EL (cell line): Measurements from ENCODE around the gene TUBA3E.
"Not testable (repeated sequence)": the region's sequence is repeated elsewhere in the genome, so short reads cannot be mapped to it uniquely, and the experiment has no call there.

Source experiments
- DNase-seq: peaks from one replicate; pipeline ENCODE4 v3.0.0-alpha.2; 2016

Gene TUBA3E

GRCh38 chr2:130198343-130198742 lies at the start of gene TUBA3E:
TUBA3E (minus strand) TSS chr2:130198439; CDS start chr2:130198360, 79 bp downstream.
- DNase-seq: no peak

- no peak for DNase-seq
Observed at GRCh38 chr2:130246430-130246829, 48.2 kb upstream of the TUBA3E start.

DNA sequence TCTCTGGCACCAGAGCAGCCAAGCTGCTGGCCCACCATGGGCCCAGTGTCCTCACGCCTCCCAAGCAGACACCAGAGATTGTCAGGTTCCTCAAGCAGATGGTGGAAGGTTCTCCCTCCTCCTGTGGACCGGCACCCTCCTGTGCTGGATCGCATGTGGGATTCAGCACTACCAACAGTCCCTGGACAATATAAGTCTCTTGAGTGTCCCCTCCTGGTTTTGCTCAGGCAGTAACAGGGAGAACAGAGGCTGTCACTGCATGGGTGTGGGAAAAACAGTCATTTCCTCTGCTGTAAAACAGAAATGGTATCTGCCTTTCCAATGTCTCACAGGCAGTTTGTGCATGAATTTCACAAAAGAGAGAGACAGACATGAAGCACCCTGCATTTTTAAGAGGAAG lies 47.7 kb upstream of the TUBA3E start:
- DNase-seq: no peak

DNA sequence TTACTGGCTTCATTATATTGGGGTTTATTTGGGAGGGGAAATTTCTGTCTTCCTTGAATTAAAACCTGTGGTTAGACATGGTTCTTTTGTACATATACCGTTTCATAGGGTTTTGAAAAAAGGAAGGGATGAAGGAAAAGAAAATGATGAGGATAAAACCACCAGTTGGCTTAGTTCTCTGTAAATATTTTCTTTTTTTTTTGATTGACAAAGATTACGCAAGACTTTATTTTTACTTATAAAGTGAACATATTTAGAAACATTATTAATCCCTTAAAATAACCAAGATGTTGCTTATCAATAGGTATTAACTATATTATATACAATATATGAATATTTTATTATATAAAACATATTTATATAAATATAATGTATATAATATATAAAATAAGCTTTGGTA lies 45.1 kb upstream of the TUBA3E start:
- DNase-seq: no peak

- DNase-seq: peak; percentile 74
Observed at GRCh38 chr2:130241041-130241707, 42.9 kb upstream of the TUBA3E start.

- DNase-seq: not testable (repeated sequence)
Observed at GRCh38 chr2:130239581-130239980, 41.3 kb upstream of the TUBA3E start.

DNA sequence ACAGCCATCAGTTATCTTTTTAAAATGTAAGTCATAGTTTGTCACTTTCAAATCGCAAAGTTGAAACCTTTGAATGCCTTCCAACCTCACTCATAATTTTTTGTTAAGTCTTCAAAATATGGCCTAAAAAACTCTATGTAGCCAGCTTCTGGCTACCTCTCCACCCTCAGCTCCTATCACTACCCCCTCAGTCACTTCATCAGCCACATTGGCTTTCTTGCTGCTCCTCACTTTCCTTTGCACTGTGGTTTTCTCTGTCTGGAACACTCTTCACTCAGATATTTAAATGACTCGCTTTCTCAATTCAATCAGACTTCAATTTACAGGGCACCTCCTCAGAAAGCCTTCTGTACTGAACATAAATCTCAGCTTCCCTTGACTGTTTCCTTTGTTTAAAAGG lies 34.8 kb upstream of the TUBA3E start:
- DNase-seq: not testable (repeated sequence)

DNA sequence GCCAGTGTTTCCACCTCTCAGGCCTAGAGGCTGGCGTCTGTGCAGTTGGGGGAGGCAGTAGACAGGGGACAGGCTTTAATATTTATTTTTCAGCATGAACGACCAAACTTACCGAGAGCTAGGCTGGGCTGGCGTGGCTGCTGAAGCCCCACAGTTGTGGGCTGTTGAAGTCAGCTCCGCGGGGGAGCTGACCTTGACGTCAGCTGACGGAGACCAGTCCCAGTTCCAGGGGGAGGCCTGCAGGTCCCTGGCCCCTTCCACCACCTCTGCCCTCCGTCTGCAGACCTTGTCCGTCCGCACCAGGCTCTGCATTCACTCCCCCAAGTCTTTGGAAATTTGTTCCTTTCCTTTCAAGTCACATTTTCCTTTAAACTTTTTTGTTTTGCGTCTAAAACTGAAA lies 33.4 kb upstream of the TUBA3E start:
- DNase-seq: no peak

GRCh38 chr2:130230907-130231306 lies 32.7 kb upstream of the TUBA3E start:
- DNase-seq: not testable (repeated sequence)

DNA sequence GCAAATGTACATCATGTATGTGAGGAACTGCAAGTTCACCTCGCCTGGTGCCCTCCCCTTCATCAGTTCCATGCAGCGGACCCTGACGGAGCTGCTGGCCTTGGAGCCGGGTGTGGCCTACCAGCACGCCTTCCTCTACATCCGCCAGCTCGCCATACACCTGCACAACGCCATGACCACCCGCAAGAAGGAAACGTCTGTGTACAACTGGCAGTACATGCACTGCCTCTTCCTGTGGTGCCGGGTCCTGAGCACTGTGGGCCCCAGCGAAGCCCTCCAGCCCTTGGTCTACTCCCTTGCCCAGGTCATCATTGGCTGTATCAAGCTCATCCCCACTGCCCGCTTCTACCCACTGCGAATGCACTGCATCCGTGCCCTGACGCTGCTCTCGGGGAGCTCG lies 32.1 kb upstream of the TUBA3E start:
- not testable (repeated sequence) for DNase-seq

DNA sequence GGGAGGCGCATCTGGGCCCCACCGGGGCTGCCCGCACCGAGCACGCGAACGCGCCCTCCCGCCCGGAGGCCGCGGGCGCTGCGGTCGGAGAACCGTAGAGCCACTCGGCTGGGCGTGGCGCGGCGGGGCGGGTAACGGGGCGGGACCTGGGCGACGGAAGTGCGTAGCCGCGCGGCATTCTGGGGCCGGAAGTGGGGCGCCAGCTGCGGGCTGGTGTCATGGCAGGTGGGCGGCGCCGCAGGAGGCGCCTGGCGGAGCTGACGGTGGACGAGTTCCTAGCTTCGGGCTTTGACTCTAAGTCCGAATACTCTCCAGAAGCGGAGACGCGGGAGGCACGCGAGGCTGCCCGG lies 30.9 kb upstream of the TUBA3E start:
- not testable (repeated sequence) for DNase-seq

GRCh38 chr2:130228467-130229160 lies 30.4 kb upstream of the TUBA3E start:
- DNase-seq: not testable (repeated sequence)

GRCh38 chr2:130228005-130228404 lies 29.8 kb upstream of the TUBA3E start:
- DNase-seq: not testable (repeated sequence)

- DNase-seq: not testable (repeated sequence)
Observed at GRCh38 chr2:130222523-130222922, 24.3 kb upstream of the TUBA3E start.

DNA sequence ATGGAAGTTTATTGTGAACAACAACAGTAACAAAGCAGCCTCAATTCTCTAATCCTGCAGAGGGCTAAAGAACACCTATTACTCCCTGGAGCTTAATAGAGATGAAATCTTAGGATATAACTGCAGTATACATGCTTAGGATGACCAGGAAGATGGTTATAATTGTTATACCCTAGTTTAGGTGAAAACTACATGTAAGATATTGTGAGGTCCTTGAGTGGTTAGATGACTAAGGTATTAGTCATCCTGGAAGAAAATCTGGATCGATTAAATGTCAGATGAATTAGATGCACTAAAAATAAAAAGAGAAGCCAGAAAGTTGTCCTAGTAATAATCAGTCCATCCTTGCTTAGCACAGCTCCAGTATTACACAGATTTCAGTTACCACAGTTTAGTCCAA lies 22.3 kb upstream of the TUBA3E start:
- not testable (repeated sequence) for DNase-seq

DNA sequence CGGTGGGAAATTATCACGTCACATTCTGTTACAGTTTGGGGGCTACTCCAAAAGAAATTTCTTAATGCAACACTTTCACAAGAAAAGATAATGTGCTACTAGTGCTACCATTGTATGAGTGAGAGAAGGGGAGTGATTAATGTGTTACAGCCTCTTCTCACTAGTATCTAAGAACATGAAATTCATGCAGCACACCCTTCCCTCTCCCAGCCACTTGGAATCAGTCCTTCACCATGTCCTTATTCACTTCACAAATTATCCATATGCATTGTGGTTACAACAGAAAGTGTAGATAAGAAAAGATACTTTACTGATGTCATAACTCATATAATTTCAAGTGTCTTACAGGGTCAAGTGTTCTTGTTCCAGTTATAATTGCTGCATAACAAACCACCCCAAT lies 20.9 kb upstream of the TUBA3E start:
- DNase-seq: not testable (repeated sequence)

GRCh38 chr2:130207051-130207450 lies 8.8 kb upstream of the TUBA3E start:
- DNase-seq: not testable (repeated sequence)

GRCh38 chr2:130203150-130203549 lies 4.9 kb upstream of the TUBA3E start:
- DNase-seq: not testable (repeated sequence)

DNA sequence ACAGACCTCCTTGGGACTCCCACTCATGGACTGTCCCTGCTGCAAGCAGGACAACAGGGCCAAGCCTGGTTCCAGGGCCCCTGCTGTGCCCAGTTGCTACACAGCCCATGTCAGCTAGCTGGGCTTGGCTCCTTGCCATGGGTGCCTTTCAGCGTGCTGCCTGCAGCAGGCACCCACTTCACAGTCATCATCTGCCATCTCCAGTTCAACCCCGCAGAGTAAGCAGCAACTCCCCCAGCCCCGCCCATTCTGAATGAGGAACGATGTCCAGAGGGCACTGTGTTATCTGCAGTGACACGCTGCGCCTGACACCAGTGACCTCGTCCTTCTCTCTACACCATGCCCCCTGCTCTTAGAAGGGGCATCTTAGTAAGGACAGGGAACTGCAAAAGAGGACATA lies 4.3 kb upstream of the TUBA3E start:
- not testable (repeated sequence) for DNase-seq

GRCh38 chr2:130196052-130196451 lies 2.2 kb downstream of the TUBA3E start:
- not testable (repeated sequence) for DNase-seq

DNA sequence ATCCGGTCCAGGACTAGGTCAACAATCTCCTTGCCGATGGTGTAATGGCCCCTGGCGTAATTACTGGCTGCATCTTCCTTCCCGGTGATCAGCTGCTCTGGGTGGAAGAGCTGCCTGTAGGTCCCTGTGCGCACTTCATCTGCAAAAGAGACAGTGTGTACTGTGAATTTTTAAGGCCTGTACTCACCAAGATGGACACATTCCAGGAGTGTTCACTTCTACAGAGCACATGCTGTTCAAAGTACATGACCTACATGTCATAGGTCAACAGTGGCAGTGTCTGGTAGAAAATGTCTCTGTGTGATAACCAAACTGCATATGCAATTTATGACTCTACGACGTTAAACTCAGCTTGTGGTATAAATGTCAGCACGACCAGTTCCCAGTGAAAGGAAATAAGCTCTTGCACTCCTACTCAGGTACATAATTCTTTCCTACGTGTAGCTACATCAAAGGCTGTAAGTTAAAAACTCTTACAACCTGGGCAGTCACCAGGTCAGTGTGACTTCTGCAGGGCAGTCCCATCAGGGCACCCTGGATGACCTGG lies 3.1 kb downstream of the TUBA3E start:
- not testable (repeated sequence) for DNase-seq

GRCh38 chr2:130193824-130194223 lies 4.4 kb downstream of the TUBA3E start:
- DNase-seq: not testable (repeated sequence)

- not testable (repeated sequence) for DNase-seq
Observed at GRCh38 chr2:130192451-130192850, 5.8 kb downstream of the TUBA3E start.

GRCh38 chr2:130191319-130191718 lies 6.9 kb downstream of the TUBA3E start:
- not testable (repeated sequence) for DNase-seq
